Stimulated activated CD4-positive, alpha-beta T cell treated with anti-CD3 and anti-CD28 coated beads, Interleukin-2, amount 100 ng/mL, for 24 hours (primary cell): ENCODE results near the gene C9orf72.
A peak's percentile ranks its signal among the peaks of the same experiment; 100 is the strongest.

ENCODE experiments used
- DNase-seq, 2 donors: peaks; one replicate each; pipeline ENCODE4 v3.0.0-alpha.2; 2020

The C9orf72 gene

DNA sequence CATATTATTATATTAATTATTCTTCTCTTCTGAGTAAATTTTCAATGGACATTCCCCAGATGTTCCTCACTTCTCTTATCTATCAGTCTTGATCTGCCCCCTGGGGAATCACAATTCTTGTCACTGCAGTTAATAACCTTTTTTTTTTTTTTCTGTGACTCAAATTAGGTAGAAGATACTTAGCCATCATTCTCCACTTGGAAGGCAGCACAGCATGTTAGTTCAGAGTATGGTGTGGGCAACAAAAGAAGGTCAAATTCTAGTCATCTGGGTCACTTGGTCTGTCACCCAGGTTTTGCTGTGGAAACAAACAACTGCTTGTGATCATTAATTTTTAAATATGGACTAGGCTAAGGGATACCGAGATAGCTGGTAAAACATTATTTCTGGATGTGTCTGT lies 35.5 kb downstream of the C9orf72 start:
- DNase-seq: no peak

DNA sequence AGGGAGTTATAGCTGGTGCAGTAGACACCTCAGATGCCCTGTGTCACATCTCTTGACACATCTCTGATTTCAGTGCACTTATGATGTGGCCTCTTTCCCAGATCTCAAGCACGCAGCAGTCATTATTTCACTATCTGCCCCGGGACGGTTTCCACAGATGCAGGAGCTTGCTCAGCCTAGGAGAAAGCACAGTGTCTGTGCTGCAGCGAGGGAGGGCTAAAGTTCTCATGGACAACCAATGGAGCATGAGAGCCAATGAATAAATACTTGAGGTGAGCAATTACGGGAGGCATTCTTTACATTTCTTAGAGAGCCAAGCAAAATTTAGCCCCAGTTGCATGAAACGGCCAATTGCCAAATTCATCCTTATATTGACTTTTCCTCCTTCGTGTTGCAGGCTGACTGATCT lies 36.2 kb downstream of the C9orf72 start:
- no peak for DNase-seq

DNA sequence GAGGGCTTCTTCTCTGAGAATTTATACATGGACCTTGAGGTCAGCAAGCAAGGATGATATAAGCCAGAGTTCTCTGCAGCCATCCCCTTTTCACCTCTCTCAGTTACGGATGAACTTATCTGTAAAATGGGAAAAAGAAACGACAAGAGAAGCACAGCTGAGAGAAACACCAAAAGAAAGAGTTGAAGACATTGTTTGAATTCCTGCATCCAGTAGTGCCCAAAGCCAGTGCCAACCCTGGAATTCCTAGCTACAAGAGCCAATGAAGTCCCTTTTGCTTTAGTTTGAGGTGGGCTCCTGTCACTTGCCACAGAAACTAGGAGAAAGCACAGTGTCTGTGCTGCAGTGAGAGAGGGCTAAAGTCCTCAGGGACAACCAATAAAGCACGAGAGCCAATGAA lies 37.1 kb downstream of the C9orf72 start:
- no peak for DNase-seq

DNA sequence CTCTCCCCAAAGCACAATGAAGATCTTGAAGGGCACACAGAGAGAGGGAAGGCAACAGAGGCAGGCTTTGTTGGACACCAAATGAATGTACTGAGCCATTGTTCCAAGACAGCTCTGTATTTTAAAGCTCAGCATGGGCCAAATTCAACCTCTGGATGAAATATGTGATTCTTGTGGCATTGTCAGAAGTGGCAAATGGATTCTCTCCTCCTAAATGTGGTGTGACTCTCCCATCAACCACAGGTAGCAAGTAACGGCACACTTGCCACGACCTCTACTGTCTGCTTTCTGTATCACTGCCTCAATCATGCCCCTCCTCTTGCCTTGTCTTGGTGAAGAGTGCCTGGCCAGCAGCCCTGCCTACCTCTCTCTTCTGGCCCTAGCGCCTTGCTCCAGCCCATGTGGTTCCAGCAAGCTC lies 37.6 kb downstream of the C9orf72 start:
- no peak for DNase-seq

DNA sequence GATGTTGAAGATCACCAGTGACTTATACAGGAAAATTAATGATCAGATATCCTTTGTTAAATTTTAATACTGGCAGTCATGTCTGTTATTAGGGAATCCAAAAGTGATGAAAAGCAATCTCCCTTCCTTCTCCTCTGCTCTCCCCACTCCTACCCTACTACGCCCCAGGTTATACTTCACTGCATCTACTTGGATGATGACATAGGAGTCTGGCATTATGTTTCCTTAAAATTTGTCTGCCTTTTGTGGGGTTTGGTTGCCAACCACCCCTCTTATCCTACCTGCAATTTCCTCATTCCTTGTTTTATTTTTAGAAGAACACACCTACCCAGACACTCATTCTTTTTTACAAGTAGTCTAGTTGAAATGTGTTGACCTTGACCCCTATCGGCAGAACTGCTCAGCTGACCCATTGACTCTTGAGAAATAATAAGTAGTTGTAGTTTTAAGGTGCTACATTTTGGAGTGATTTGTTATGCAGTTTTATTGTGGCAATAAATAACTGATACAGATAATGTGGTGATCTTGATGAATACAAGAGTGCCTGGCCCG lies 38.5 kb downstream of the C9orf72 start:
- no peak for DNase-seq

DNA sequence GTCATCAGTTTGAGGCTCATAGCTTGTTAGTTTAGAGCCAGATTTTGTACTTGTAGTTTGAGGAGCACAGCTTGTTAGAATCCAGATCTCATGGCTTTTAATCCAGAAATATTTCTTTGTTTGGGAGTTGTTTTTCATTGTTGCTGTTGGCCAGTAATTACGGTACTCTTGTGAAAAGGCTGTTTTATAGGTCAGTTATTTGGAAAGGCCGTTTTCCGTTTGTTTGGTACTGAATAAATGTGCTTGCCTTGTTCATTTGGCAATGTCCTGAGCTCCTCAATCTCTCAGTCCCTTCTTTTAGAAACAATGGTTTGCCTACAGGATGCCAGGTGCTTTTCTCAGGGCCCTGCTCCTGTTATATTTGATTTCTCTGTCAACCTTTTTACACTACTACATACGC lies 39.1 kb downstream of the C9orf72 start:
- DNase-seq: no peak

DNA sequence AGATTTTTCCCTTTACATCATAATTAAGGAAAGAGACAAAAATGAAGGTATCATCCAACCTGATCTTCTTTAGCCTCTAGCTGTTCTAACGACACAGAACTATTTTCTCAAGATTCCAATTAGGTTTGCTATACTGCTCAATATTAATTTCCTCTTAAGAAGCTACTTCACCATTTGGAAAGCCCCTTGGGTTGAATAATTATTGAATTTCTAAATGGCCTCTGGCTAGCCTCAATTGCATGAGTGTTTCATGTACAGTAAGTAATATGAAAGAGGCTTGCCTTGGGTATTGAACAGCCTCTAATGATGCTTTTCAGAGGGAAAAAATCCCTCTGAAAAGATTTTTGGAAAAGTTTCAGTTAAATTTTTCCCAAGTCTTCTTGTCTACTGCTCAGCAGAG lies 40.0 kb downstream of the C9orf72 start:
- no peak for DNase-seq

DNA sequence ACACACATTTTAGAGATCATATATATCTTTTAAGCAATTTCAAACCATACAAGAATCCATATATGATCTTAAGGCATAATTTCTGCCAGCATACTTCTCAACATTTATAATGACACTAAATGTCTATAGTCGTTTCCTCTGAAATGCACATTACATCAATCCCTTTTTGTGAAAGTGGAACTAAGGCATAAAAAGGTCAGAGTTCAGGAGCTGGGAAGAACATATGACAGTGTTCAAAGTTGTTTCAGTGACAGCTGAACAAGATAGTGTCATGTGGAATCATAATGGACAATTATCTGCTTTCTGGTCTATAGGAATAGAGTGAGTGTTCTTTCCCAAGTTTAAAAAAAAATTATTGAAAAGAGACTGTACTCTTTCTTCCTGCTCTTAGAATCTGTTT lies 41.2 kb downstream of the C9orf72 start:
- DNase-seq: no peak

DNA sequence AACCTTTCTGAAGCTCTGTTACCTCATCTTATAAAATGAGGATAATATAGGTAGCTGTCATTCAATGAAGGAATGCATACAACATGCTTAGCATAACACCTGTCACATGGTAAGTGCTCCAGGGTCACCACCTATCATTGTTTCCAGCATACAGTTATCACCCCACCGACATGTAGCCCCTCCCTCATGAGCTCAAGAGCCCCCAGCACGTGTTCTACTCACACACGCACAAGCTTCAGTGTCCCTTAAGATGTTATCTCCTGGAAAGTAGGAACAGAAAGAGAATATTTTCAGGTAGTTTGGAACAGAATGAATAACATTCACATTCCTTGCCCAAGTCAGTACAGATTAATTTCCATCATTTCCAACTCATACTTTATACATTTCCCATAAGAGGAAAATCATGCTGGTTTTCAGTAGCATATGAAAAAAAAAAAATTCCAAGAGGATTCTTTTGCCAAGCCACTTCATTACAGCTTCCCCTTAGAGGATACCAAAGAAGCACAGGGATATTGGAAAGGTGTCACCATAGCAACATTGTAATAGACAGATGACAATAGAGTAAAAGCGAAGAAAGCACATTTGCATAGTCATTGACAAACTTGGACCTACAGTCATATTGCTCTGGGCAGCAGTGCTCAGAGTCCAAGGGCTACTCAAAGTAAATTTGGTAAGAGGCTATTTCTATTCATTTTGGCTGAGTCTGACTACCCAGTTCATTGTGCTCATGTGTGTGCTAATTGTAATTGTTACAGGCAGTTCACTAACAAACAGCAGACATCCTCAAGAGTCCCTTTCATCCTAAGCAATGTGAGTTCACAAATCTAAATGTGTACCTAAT lies 42.1 kb downstream of the C9orf72 start:
- no peak for DNase-seq

DNA sequence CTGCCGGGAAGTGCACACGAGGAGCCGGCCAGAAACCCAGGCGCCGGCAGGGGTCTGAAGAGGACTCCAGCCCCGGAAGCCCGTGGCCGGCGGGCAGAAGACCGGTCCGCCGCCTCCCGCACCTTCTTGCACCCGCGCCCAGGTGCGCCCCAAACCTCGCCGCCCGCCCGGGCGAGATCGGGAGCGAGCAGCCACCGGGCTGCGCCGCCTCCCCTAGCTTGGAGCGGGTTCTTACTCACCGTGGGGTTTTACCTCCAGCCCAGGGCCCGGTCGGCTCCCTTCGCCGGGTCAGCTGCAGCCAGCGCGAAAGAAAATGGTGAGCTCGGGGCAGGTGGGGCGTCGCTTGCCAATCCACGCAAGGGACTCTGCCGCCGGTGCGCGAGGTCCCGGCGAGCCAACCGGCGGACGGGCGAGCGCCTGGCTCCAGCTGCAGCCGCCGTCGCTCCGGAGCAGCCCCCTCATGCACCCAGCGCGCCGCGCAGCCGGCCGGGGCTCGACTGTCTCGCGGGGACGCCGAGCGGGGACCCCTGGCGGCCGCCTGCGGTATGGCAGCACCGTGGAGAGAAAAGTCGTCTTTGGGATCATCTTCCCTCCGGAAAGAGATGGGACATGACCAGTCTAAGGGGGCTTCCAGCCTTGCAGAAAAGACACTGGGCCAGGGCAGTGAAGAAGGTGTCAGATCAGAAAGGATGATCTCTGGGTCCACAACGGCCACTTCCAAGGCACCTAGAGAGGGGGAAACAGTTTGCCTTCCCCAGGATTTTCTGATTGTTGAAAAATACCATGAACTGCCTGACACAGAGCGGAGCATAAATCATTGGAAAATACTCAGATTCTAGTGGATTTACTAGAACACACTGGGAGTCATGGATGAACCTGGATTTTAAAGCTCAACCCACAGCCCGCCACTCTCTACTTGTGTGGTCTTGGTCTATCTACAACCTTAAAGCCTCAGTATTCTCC lies 43.7 kb downstream of the C9orf72 start, which contains the start of gene MOB3B:
TSS of gene MOB3B (minus strand) at position 499 of the 963 bp plus-strand sequence. CDS start 74,264 bp downstream, outside the sequence.
- DNase-seq: peak; percentile 83 to 84

DNA sequence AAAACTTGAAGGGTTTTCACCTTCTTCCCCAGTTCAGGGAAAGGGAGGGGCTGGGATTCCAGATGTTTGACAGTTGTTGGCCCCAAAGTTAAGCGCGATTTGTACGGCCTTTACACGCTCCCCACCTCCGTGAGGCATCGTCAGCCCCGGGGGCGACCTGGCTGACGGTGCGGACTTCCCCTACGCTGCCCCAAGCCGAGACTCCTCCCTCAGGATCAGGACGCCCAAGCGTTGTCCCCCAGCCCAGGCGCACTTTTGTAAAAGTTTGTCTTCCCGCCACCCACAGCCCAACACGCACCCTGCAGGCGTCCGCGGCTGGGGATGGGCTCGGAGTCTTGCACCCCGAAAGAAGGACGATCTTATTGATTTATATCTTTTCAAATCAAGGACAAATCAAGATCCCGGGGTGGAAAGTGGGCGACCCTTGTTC lies 44.4 kb downstream of the C9orf72 start:
- peak; percentile 45 to 59 for DNase-seq

DNA sequence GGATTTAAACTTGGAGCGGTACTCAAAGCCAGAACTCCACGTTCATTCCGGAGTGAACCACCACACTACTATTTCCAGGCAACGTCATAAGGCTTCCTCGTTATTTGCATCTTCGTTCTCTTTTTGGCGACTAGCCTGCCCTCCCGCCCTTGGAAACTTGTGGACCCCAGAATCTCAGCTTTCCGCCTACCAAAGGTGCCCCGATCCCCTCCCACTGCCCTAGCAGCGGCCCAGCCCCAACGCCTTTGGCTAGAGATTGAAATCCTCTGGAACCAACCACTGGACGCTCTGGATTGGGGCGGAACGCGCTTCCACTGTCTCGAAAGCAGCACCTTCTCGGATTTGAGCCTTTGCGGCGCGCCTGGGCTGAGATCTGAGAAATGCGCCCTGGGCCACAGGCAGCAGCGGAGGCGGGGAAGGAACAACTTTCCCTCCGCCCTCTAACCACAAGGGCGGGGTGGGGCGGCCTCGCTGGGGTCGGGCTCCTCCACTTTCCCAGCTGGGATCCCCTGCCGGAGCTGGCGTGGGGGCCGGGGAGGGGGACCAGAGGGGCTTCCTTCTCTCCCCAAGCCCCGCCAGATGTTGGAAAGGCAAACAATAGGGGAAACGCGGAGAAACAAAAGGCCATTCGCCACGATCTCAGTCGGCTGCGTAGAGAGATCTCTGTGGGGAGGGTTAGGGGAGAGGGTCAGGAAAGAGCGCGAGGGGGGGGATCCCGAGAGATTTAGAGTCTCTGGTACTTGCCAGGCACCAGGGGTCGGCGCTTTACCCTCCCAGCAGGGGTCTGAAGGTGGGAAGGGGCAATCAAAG lies 45.0 kb downstream of the C9orf72 start:
- DNase-seq: peak; percentile 49 to 71

DNA sequence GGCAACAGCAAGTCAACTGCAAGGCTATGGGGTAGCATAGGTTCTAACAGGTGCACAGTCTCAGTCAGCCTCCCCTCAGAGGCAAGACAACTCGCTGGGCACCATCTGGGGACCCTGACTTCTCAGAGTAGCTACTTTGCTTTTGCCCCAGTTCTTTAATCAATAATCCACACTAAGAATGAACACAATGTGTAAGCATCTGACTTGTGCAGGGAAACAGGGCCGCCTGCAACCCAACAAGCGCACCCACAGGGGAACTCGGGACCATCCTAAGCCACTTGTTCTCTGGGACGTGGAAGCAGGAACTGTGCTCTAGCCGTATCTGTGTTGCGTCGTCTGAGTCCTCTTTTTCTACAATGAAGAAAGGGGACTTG lies 45.6 kb downstream of the C9orf72 start:
- no peak for DNase-seq

DNA sequence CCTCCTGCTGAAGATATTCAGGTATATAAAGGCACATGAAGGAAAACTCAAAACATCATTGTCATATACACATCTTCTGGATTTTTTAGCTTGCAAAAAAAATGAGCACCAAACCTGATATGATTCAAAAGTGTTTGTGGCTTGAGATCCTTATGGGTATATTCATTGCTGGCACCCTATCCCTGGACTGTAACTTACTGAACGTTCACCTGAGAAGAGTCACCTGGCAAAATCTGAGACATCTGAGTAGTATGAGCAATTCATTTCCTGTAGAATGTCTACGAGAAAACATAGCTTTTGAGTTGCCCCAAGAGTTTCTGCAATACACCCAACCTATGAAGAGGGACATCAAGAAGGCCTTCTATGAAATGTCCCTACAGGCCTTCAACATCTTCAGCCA lies 49.0 kb downstream of the C9orf72 start, which contains the start of gene IFNK:
TSS of gene IFNK (plus strand) at position 55 of the 400 bp plus-strand sequence. CDS start at position 102, 47 bp downstream.
- DNase-seq: no peak

DNA sequence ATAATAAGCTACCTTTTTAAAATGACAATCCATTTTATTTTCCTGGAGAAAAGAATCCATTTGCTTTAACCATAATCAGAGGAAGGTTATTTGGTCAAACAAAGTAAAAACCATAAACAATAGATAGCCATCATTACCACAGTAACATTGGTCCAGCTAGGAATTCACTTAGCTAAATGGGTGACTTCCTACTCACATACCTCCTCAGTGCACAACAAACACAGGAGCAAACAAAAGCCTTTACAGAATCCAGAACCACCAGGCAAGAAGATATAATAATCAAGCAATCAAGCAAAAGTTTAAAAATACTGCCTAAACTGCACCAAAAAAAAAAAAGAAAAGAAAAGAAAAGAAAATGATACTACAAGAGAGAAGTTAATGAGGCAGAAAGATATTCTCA lies 50.1 kb downstream of the C9orf72 start:
- DNase-seq: no peak

DNA sequence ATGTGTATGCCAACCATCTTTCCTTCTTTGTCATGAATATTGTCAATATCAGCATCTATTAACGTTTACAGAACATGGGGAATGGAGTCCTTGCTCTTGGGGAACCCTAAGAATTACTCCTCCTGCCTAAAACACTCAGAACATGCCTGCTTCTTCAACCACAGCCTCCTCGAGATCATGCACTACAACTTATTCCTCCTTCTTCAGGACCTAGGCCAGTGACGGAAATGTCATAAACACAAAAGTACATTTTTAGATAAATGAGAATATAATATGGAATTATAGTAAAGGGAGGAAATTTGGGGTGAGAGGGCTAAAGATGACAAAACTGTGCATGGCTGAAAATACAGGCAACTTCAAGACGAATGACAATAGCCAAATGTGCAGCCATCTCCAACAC lies 52.3 kb downstream of the C9orf72 start:
- DNase-seq: no peak

DNA sequence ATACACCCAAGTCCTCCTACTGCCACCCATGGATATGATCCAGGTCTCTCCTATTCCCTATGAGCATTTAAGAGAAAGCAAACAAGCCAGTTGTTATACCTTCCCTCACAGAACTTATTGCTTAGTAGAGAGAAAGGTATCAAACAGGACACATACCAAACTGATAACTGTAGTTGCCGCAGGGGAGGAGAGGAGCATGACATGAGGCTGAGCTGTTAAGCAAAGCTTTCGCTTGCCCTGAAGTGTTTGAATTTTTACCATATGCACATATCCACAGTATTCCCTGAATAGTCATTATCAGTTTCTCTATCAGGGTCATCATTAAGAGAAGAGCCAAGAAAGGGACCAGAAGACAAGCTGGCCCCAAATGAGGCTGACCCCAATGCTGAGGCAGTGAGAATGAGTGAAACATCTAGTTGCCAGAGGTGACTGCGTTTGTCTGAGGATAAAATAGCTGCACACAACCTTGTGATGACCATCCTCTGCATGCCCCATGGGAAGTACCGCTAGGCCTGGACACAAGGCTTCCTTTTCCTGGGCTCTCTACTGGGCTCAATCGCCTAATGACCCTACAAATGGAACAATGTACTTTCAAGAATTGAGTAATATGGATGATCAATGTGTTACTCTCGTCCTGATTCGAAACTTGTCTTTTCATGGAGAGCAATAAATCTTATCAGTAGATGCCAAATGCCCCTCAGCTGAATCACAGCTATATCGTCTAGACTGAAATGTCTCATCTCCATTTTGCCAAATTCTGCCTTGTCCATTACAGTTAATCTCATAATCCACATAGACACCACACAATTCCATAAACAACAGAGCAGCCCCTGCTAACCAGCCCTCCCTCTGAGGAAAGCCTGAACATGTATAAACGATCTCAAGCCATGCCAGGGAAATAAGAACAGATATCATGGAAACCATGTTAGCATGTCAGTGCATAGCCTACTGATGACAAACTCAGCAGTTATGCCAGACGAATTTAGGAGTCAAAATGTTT lies 53.5 kb downstream of the C9orf72 start:
- DNase-seq: no peak

DNA sequence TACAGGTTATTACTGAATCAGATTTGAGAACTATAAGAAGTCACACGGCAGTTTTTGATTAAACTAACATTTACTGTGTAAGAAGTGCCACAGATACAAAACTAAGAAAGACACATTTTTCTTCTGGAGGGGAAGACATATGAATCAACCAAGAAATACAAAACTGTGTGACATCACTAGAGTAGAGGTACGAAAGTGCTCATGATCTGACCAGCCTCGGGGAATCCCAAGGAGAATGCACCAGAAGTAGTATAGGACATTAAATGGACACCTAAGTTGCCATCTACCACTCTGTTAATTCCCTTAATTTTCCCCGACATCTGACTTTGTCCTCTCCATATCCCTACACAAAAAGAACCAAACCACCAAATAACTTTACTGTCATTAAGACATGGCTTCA lies 54.5 kb downstream of the C9orf72 start:
- no peak for DNase-seq

DNA sequence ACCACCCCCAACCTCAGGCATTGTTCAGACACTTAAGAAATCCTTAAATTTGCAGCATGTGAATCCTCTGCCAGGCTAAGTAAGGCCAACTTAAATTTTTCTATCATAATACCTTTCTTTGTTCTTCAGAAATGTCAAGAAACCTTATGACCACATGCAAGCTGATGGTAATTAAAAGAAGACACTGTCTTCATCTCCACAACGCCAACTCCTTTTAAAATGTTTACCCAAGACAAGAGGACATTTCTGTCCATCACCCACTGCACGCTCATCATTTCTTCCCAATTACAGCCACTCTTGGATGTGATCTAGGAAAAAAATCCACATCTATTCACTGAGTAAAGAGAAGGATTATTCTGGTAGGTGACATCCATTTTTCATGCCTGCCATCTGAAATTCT lies 55.3 kb downstream of the C9orf72 start:
- DNase-seq: no peak

DNA sequence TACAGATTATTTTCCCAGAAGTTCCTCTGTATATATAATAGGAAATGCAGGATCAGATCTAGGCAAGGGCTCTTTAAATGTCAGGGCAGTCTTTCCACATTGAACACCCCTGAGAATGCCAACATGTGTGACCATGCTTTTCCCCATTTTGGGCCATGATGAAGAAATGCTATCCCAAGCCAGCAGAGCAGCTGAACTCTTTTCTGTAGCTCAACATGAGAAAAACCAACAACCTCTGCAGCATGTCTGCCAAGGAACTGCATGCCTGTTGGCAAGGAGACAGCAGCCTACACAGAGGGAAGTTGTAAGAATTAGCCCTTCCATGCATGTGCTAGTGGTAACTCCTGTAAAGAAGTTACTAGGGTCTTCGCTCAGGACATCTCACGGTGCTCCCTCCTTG lies 58.7 kb downstream of the C9orf72 start:
- DNase-seq: no peak

DNA sequence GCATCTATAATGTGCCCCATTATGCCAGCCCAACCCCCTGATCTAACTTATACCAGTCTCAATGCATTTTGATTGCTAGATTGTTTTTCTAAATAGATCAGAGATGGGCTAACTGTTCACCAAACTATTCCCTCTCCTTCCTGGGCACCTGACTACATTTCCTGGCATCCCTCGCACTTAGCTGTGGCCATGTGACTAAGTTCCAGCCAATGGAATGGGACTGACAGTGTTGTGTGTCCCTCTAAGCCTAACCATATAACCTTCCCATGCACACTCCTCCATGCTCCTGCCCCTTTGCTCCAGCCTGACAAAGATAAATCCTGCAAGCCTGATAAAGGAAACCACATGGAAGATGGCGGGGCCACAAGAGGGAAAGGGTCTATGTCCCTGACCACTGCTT lies 61.5 kb downstream of the C9orf72 start:
- DNase-seq: no peak
